ENCODE measurements around the gene PCDHGA3.

Gene PCDHGA3

GRCh38 chr5:141354900-141355469 lies 11.4 kb downstream of the PCDHGA3 start, which contains the start of gene PCDHGA4:
Gene PCDHGA4 (plus strand): TSS chr5:141355021. CDS start chr5:141355108, 87 bp downstream.
- TF ChIP-seq POLR2AphosphoS5 (IDR thresholded peaks at IDR 0.05; ENCODE audit: low read depth, low read length) (no peak), SIN3A (IDR thresholded peaks at IDR 0.05; ENCODE audit: borderline replicate concordance, insufficient read depth, low read length) (no peak), FOXP2 (optimal IDR thresholded peaks at IDR 0.05; ENCODE audit: borderline replicate concordance, extremely low read depth, extremely low read length, insufficient read depth) (no peak), REST (IDR thresholded peaks at IDR 0.05; ENCODE audit: insufficient read depth in 1 of 2, low read depth in 2 of 2, low read length in 2 of 2) (no peak), TAF1 (IDR thresholded peaks at IDR 0.05; ENCODE audit: borderline replicate concordance, insufficient read depth, low read length) (no peak)

- TF ChIP-seq SIN3A (IDR thresholded peaks at IDR 0.05; ENCODE audit: borderline replicate concordance, insufficient read depth, low read length): no peak
- TF ChIP-seq TAF1 (IDR thresholded peaks at IDR 0.05; ENCODE audit: borderline replicate concordance, insufficient read depth, low read length): no peak
- no peak for TF ChIP-seq POLR2AphosphoS5 (IDR thresholded peaks at IDR 0.05; ENCODE audit: low read depth, low read length)
- no peak for TF ChIP-seq FOXP2 (optimal IDR thresholded peaks at IDR 0.05; ENCODE audit: borderline replicate concordance, extremely low read depth, extremely low read length, insufficient read depth)
Observed at GRCh38 chr5:141355641-141356040, 12.0 kb downstream of the PCDHGA3 start.

GRCh38 chr5:141356133-141356532 lies 12.5 kb downstream of the PCDHGA3 start:
- TF ChIP-seq REST (IDR thresholded peaks at IDR 0.05; ENCODE audit: insufficient read depth in 1 of 2, low read depth in 2 of 2, low read length in 2 of 2) (no peak), FOXP2 (optimal IDR thresholded peaks at IDR 0.05; ENCODE audit: borderline replicate concordance, extremely low read depth, extremely low read length, insufficient read depth) (no peak), SIN3A (IDR thresholded peaks at IDR 0.05; ENCODE audit: borderline replicate concordance, insufficient read depth, low read length) (no peak), POLR2AphosphoS5 (IDR thresholded peaks at IDR 0.05; ENCODE audit: low read depth, low read length) (no peak), TAF1 (IDR thresholded peaks at IDR 0.05; ENCODE audit: borderline replicate concordance, insufficient read depth, low read length) (no peak)

- TF ChIP-seq POLR2AphosphoS5 (IDR thresholded peaks at IDR 0.05; ENCODE audit: low read depth, low read length) (no peak), REST (IDR thresholded peaks at IDR 0.05; ENCODE audit: insufficient read depth in 1 of 2, low read depth in 2 of 2, low read length in 2 of 2) (peak in 1 of 2 experiments; percentile 53; a peak in 1 of 4 replicates)
Observed at GRCh38 chr5:141356950-141357349, 13.3 kb downstream of the PCDHGA3 start.

- no peak for TF ChIP-seq REST (IDR thresholded peaks at IDR 0.05; ENCODE audit: insufficient read depth in 1 of 2, low read depth in 2 of 2, low read length in 2 of 2)
- no peak for TF ChIP-seq TAF1 (IDR thresholded peaks at IDR 0.05; ENCODE audit: borderline replicate concordance, insufficient read depth, low read length)
- no peak for TF ChIP-seq POLR2AphosphoS5 (IDR thresholded peaks at IDR 0.05; ENCODE audit: low read depth, low read length)
- TF ChIP-seq FOXP2 (optimal IDR thresholded peaks at IDR 0.05; ENCODE audit: borderline replicate concordance, extremely low read depth, extremely low read length, insufficient read depth): no peak
- TF ChIP-seq SIN3A (IDR thresholded peaks at IDR 0.05; ENCODE audit: borderline replicate concordance, insufficient read depth, low read length): no peak
Observed at GRCh38 chr5:141359790-141360426, 16.3 kb downstream of the PCDHGA3 start, which contains the start of gene PCDHGB2. Gene PCDHGB2 (plus strand): TSS chr5:141359994. CDS start chr5:141360136, 142 bp downstream.
